GM12865 (cell line): Measurements from ENCODE around the gene VN1R5.

Source experiments
- DNase-seq: peaks from one replicate; pipeline ENCODE4 v3.0.0; 2010; ENCODE audit warnings: low read depth
- H3K4me3 ChIP-seq: 2 replicates; pipeline ENCODE4 v1.5.1; 2011; ENCODE audit warnings: mild to moderate bottlenecking, low read depth, low read length, control low read depth
- CTCF ChIP-seq: IDR thresholded peaks from 2 replicates; pipeline ENCODE4 v1.5.1; 2011; ENCODE audit warnings: low read length, control low read depth, low read depth, inconsistent platforms; ENCODE audit not compliant: insufficient read depth; ENCODE audit errors: missing control alignments

The VN1R5 gene

GRCh38 chr1:247270003-247270402 is 14.1 kb downstream of the VN1R5 start:
- no peak for TF ChIP-seq CTCF
- DNase-seq = no peak
- H3K4me3 ChIP-seq = no peak overlapping the region

- no peak for TF ChIP-seq CTCF
- H3K4me3 ChIP-seq = no peak overlapping the region
- DNase-seq = no peak
These were observed 17.1 kb downstream of the VN1R5 start for GRCh38 chr1:247273013-247273412.

- no peak for TF ChIP-seq CTCF
- no peak overlapping the region for H3K4me3 ChIP-seq
- DNase-seq = no peak
These were observed 18.9 kb downstream of the VN1R5 start for GRCh38 chr1:247274605-247275256.

GRCh38 chr1:247277191-247277590 is 21.3 kb downstream of the VN1R5 start:
- no peak overlapping the region for H3K4me3 ChIP-seq
- no peak for DNase-seq
- no peak for TF ChIP-seq CTCF

- H3K4me3 ChIP-seq = no peak overlapping the region
- no peak for DNase-seq
- TF ChIP-seq CTCF = no peak
These were observed 25.2 kb downstream of the VN1R5 start for GRCh38 chr1:247281001-247281574.

- DNase-seq = no peak
- no peak for TF ChIP-seq CTCF
These were observed 30.3 kb downstream of the VN1R5 start for GRCh38 chr1:247286134-247286670.

More at GRCh38 chr1:247286134-247286670, 30.3 kb downstream of the VN1R5 start:
- H3K4me3 ChIP-seq = no peak overlapping the region
